Parathyroid adenoma (tissue), 2 donors: ENCODE measurements around the gene KCNE4.
"Not testable (repeated sequence)": the region's sequence is repeated elsewhere in the genome, so short reads cannot be mapped to it uniquely, and the experiment has no call there.

ENCODE experiments used
- H2AFZ ChIP-seq: fragments of 300-600 bp; sonication (generic); one replicate; pipeline ENCODE4 v1.7.0; 2017; ENCODE audit warnings: antibody characterized with exemption, mild to moderate bottlenecking
- H3K27ac ChIP-seq: fragments of 300-600 bp; sonication (generic); one replicate; pipeline ENCODE4 v1.7.0; 2017
- H3K27me3 ChIP-seq: fragments of 300-600 bp; sonication (generic); one replicate; pipeline ENCODE4 v1.7.0; 2017; ENCODE audit warnings: low read length; ENCODE audit not compliant: control insufficient read depth, insufficient read depth
- H3K36me3 ChIP-seq: fragments of 300-600 bp; sonication (generic); one replicate; pipeline ENCODE4 v1.7.0; 2017; ENCODE audit warnings: low read length; ENCODE audit not compliant: control insufficient read depth, insufficient read depth
- H3K4me1 ChIP-seq: fragments of 300-600 bp; sonication (generic); one replicate; pipeline ENCODE4 v1.7.0; 2017; ENCODE audit warnings: control low read depth
- H3K4me2 ChIP-seq: fragments of 300-600 bp; sonication (generic); one replicate; pipeline ENCODE4 v1.7.0; 2017; ENCODE audit warnings: low read length
- H3K4me3 ChIP-seq: fragments of 300-600 bp; sonication (generic); one replicate; pipeline ENCODE4 v1.7.0; 2017; ENCODE audit warnings: low read depth, low read length
- H3K79me2 ChIP-seq: fragments of 300-600 bp; sonication (generic); one replicate; pipeline ENCODE4 v1.7.0; 2017; ENCODE audit warnings: control low read depth
- H3K9ac ChIP-seq: fragments of 300-600 bp; sonication (generic); one replicate; pipeline ENCODE4 v1.7.0; 2017; ENCODE audit warnings: mild to moderate bottlenecking
- H3K9me3 ChIP-seq: fragments of 300-600 bp; sonication (generic); one replicate; pipeline ENCODE4 v1.7.0; 2017; ENCODE audit warnings: low read length; ENCODE audit not compliant: control insufficient read depth
- CTCF ChIP-seq: fragments of 300-600 bp; sonication (generic); IDR thresholded peaks from one replicate; pipeline ENCODE4 v1.7.0; 2017; ENCODE audit warnings: antibody characterized with exemption, mild to moderate bottlenecking
- donor health status: primary hyperparathyroidism.

KCNE4 gene

GRCh38 chr2:223075301-223076270, 23.6 kb downstream of the KCNE4 start:
- H3K9me3 ChIP-seq = no peaks in the 10 kb centered on the region
- no peak overlapping the region for H2AFZ ChIP-seq
- no peaks in the 10 kb centered on the region for H3K27me3 ChIP-seq
- no peak overlapping the region for H3K4me2 ChIP-seq
- H3K4me3 ChIP-seq = no peak overlapping the region
- no peaks in the 10 kb centered on the region for H3K4me1 ChIP-seq
- TF ChIP-seq CTCF = no peak
- H3K9ac ChIP-seq = no peak overlapping the region
- H3K36me3 ChIP-seq = no peaks in the 10 kb centered on the region
- H3K27ac ChIP-seq = no peak overlapping the region
- H3K79me2 ChIP-seq = no peaks in the 10 kb centered on the region

- no peak for TF ChIP-seq CTCF
- H3K9me3 ChIP-seq = no peaks in the 10 kb centered on the region
- no peak overlapping the region for H3K27ac ChIP-seq
- no peak overlapping the region for H3K9ac ChIP-seq
- no peak overlapping the region for H3K4me3 ChIP-seq
- H3K4me1 ChIP-seq = no peaks in the 10 kb centered on the region
- H2AFZ ChIP-seq = no peak overlapping the region
- H3K36me3 ChIP-seq = no peaks in the 10 kb centered on the region
- H3K27me3 ChIP-seq = no peaks in the 10 kb centered on the region
- H3K4me2 ChIP-seq = no peak overlapping the region
- H3K79me2 ChIP-seq = no peaks in the 10 kb centered on the region
Measured at GRCh38 chr2:223076573-223076972, 24.6 kb downstream of the KCNE4 start.

DNA sequence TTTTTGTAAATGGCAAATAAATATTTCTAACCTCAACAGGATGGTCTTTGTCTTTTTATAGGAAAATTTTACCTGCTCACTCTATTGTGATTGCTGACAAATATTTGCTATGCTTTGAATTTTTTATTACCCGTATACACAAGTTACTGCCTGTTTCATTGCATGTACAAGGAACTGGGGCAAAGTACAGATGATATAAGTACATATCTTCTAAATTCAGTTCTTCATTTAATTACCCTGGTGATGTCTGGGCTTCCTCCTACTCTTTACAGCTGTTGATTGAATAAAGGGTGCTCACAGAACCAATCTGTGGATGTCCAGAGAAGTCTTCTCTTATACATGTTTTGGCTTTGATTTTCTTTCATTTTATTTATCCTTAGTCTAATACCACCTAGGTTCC, 26.5 kb downstream of the KCNE4 start:
- no peak overlapping the region for H3K4me3 ChIP-seq
- H3K4me2 ChIP-seq = no peak overlapping the region
- H3K27me3 ChIP-seq = no peaks in the 10 kb centered on the region
- H3K79me2 ChIP-seq = no peaks in the 10 kb centered on the region
- no peak overlapping the region for H3K27ac ChIP-seq
- H3K9ac ChIP-seq = no peak overlapping the region
- no peak for TF ChIP-seq CTCF
- no peaks in the 10 kb centered on the region for H3K36me3 ChIP-seq
- no peaks in the 10 kb centered on the region for H3K4me1 ChIP-seq
- H2AFZ ChIP-seq = no peak overlapping the region
- no peaks in the 10 kb centered on the region for H3K9me3 ChIP-seq

- no peak overlapping the region for H3K4me3 ChIP-seq
- no peaks in the 10 kb centered on the region for H3K36me3 ChIP-seq
- H3K27me3 ChIP-seq = no peaks in the 10 kb centered on the region
- H3K4me1 ChIP-seq = no peaks in the 10 kb centered on the region
- TF ChIP-seq CTCF = no peak
- no peak overlapping the region for H3K27ac ChIP-seq
- no peak overlapping the region for H2AFZ ChIP-seq
- H3K4me2 ChIP-seq = no peak overlapping the region
- H3K9ac ChIP-seq = no peak overlapping the region
- H3K79me2 ChIP-seq = no peaks in the 10 kb centered on the region
- H3K9me3 ChIP-seq = no peaks in the 10 kb centered on the region
Measured at GRCh38 chr2:223079378-223079777, 27.4 kb downstream of the KCNE4 start.

DNA sequence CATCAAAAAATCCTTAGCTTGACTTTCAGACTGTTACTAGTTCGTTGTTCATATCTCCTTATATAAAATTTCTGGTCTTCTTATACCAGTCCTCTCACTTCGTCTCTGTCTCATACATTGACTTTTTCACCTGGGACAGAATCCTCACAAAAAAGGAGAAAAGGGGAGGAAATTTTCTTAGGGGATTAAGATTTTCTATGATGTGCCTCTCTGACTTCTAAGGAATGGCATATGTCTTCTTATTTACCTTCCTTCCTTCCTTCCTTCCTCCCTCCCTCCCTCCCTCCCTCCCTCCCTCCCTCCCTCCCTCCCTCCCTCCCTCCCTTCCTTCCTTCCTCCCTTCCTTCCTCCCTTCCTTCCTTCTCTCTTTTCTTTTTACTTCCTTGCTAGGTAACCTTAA, 27.9 kb downstream of the KCNE4 start:
- TF ChIP-seq CTCF = no peak
- Histone ChIP-seq H3K9me3 (no peaks in the 10 kb centered on the region), H3K4me2 (no peak overlapping the region), H3K36me3 (no peaks in the 10 kb centered on the region), H3K27me3 (no peaks in the 10 kb centered on the region), H2AFZ (no peak overlapping the region), H3K27ac (no peak overlapping the region), H3K9ac (no peak overlapping the region), H3K4me3 (no peak overlapping the region), H3K79me2 (no peaks in the 10 kb centered on the region), H3K4me1 (no peaks in the 10 kb centered on the region)

- not testable (repeated sequence) for H3K27me3 ChIP-seq, H3K4me2 ChIP-seq, H3K4me1 ChIP-seq, H3K9me3 ChIP-seq, H3K79me2 ChIP-seq, H3K4me3 ChIP-seq, H3K9ac ChIP-seq, H2AFZ ChIP-seq, H3K36me3 ChIP-seq, H3K27ac ChIP-seq
Measured at GRCh38 chr2:223080790-223081360, 28.9 kb downstream of the KCNE4 start.
